Activated CD8-positive, alpha-beta T cell treated with anti-CD3 and anti-CD28 coated beads for 36 hours (primary cell): Measurements from ENCODE around the gene ADPRHL1. TPM values are rescaled to one million over a fixed set of nuclear protein-coding genes. Genes with fewer than 3 reads are reported as not detected.

ENCODE experiments used
- ATAC-seq: fragments of 200-7000 bp; cut with Tn5 transposase; one replicate; pipeline ENCODE4 v1.10.0; 2021; ENCODE audit warnings: mild to moderate bottlenecking, moderate library complexity
- CTCF ChIA-PET: fragments of 350-600 bp; sonication (Branson Sonifier 250); formaldehyde crosslinking; loops from one replicate; lab custom pipeline; 2021; ENCODE audit warnings: antibody characterized with exemption; lab: Charles Lee
- POLR2A ChIA-PET: fragments of 350-600 bp; sonication (Branson Sonifier 250); formaldehyde crosslinking; loops from one replicate; lab custom pipeline; 2021; ENCODE audit warnings: antibody characterized with exemption; lab: Charles Lee
- DNase-seq: peaks from one replicate; pipeline ENCODE4 v3.0.0-alpha.2; 2020
- H3K27ac Mint-ChIP-seq: one replicate; pipeline ENCODE4 v1.8.0; 2021; ENCODE audit warnings: mild to moderate bottlenecking, mixed read lengths
- H3K27me3 Mint-ChIP-seq: one replicate; pipeline ENCODE4 v1.8.0; 2021; ENCODE audit warnings: mixed read lengths
- H3K36me3 Mint-ChIP-seq: one replicate; pipeline ENCODE4 v1.8.0; 2021; ENCODE audit warnings: low read depth, mixed read lengths
- H3K4me1 Mint-ChIP-seq: one replicate; pipeline ENCODE4 v1.8.0; 2021; ENCODE audit warnings: low read depth, mixed read lengths
- H3K4me3 Mint-ChIP-seq: one replicate; pipeline ENCODE4 v1.8.0; 2021; ENCODE audit warnings: mild to moderate bottlenecking, moderate library complexity, mixed read lengths
- H3K9me3 Mint-ChIP-seq: one replicate; pipeline ENCODE4 v1.8.0; 2021; ENCODE audit warnings: mixed read lengths
- intact Hi-C: fragments of 100-400 bp; cut with micrococcal nuclease; formaldehyde crosslinking; loops from one replicate; pipeline ENCODE4 v1.10.0; 2022
- total RNA-seq, 2 experiments: library from RNA; stranded (reverse); gene quantifications; one replicate each; pipeline ENCODE4 v1.2.3, GENCODE V29; 2021
- TF ChIP-seq, protein P1 (sequence below): fragments of 200-600 bp; IDR thresholded peaks from one replicate; pipeline ENCODE4 v1.8.0; 2022; ENCODE audit warnings: antibody characterized with exemption, mild to moderate bottlenecking

The ADPRHL1 gene
- total RNA-seq, 2 experiments from 2014 or later = 0.23 to 0.36 TPM

DNA sequence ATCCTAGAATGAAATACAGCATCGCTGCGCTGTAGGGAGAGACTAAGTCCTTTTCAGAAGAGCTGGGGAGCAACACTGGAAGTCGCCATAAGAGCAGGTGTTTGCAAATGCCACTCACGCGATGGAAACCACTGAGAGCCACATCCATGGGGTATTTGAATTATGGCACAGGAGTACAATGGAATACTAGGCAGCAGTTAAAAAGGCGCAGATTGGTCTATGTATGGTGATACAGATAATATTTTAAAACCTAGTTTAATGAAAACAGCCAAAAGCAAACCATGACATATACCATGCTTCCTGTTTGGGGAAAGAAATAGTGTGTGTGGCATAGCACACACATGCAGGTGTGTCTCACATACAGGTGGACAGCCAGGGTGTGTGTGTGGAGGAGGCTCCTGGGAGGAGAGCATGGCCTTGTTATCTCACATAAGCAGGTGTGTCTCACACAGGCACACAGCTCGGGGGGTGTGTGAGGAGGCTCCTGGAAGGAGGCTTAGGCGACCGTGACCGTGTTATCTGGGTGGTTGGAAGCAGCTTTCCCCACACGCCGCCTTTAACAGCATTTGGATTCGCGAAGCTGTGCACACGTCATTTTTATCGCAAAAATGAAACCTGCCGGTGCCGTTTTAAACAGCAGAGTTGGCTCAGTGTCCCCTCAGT is 33.6 kb downstream of the ADPRHL1 start:
- Mint-ChIP-seq H3K9me3 (no peaks in the 10 kb centered on the region), H3K27ac (no peak overlapping the region), H3K4me3 (no peak overlapping the region), H3K4me1 (no peaks in the 10 kb centered on the region), H3K36me3 (no peaks in the 10 kb centered on the region), H3K27me3 (no peaks in the 10 kb centered on the region)
- TF ChIP-seq, protein P1, sequence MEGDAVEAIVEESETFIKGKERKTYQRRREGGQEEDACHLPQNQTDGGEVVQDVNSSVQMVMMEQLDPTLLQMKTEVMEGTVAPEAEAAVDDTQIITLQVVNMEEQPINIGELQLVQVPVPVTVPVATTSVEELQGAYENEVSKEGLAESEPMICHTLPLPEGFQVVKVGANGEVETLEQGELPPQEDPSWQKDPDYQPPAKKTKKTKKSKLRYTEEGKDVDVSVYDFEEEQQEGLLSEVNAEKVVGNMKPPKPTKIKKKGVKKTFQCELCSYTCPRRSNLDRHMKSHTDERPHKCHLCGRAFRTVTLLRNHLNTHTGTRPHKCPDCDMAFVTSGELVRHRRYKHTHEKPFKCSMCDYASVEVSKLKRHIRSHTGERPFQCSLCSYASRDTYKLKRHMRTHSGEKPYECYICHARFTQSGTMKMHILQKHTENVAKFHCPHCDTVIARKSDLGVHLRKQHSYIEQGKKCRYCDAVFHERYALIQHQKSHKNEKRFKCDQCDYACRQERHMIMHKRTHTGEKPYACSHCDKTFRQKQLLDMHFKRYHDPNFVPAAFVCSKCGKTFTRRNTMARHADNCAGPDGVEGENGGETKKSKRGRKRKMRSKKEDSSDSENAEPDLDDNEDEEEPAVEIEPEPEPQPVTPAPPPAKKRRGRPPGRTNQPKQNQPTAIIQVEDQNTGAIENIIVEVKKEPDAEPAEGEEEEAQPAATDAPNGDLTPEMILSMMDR = no peak
- DNase-seq (no peak), ATAC-seq (no peak)
- intact Hi-C loops = no loop called here
- POLR2A ChIA-PET = no interaction called here
- CTCF ChIA-PET = no interaction called here

DNA sequence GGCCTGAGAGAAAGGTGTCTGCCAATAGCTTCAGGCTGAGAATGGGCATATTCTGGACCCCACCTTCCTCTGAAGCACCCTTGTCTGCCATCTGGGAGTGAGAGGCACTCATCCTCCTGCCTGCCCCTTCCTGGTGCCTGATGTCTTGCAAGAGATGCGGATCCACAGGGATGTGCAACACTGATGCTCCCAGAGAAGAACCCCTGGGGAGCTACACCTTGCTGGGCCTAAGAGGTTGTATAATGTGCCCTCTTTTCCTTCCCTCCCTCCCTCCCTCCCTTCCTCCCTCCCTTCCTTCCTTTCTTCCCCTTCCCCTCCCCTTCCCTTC is 34.6 kb downstream of the ADPRHL1 start:
- H3K27ac Mint-ChIP-seq = no peak overlapping the region
- DNase-seq = no peak
- H3K9me3 Mint-ChIP-seq = no peaks in the 10 kb centered on the region
- ChIA-PET POLR2A (no interaction called here), CTCF (no interaction called here)
- TF ChIP-seq, protein P1 = no peak
- intact Hi-C loops = no loop called here
- no peaks in the 10 kb centered on the region for H3K27me3 Mint-ChIP-seq
- ATAC-seq = no peak
- H3K4me3 Mint-ChIP-seq = no peak overlapping the region
- no peaks in the 10 kb centered on the region for H3K36me3 Mint-ChIP-seq
- H3K4me1 Mint-ChIP-seq = no peaks in the 10 kb centered on the region

DNA sequence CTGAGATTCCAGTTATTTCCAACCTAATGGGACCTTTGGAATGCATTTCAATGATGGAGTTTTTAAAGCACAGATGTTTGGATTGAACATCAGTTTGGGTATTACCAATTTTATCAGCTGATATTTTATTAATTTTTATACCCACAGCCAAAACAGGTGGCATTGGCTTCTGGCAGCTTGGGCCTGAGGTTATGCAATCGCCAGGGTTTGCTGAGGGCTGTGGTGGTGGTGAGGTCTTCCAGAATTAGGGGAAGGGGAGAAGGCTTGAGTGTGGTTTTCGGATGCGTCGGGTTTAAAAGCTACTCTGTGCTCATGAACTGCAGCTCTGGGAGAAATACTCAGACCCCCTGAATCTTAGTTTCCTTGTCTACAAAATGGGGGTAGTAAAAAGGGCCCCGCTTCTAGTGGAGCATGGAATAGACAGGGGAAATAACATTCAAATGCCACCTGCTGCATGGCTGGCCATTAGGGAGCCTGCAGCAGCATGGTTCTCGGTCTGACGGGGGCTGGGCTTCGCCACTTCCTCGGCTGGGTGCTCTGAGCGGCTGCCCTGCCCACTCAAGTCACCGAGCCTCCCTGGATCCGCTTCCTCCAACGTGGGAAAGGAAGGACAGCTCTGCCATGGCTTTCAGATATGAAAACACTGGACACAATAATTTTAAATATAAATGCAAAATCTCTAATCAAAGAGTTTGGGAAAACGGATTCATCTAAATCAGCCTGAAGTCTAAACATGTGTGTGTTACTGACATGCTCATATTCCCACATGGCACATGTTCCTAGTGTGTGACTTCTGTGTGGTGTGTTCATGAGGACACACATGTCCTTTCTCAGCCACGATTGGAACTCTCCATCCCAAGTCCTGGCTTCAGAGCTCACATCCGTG is 35.2 kb downstream of the ADPRHL1 start:
- H3K4me3 Mint-ChIP-seq = no peak overlapping the region
- DNase-seq (no peak), ATAC-seq (no peak)
- H3K4me1 Mint-ChIP-seq = no peaks in the 10 kb centered on the region
- H3K27ac Mint-ChIP-seq = no peak overlapping the region
- ChIA-PET CTCF (no interaction called here), POLR2A (interaction anchor here (0.8 kb wide), 1 partner anchor 24 kb away, joined by 3 read pairs; no protein-coding TSS in a partner anchor)
- H3K9me3 Mint-ChIP-seq = no peaks in the 10 kb centered on the region
- TF ChIP-seq, protein P1 = no peak
- intact Hi-C loops = no loop called here
- no peaks in the 10 kb centered on the region for H3K36me3 Mint-ChIP-seq
- no peaks in the 10 kb centered on the region for H3K27me3 Mint-ChIP-seq

DNA sequence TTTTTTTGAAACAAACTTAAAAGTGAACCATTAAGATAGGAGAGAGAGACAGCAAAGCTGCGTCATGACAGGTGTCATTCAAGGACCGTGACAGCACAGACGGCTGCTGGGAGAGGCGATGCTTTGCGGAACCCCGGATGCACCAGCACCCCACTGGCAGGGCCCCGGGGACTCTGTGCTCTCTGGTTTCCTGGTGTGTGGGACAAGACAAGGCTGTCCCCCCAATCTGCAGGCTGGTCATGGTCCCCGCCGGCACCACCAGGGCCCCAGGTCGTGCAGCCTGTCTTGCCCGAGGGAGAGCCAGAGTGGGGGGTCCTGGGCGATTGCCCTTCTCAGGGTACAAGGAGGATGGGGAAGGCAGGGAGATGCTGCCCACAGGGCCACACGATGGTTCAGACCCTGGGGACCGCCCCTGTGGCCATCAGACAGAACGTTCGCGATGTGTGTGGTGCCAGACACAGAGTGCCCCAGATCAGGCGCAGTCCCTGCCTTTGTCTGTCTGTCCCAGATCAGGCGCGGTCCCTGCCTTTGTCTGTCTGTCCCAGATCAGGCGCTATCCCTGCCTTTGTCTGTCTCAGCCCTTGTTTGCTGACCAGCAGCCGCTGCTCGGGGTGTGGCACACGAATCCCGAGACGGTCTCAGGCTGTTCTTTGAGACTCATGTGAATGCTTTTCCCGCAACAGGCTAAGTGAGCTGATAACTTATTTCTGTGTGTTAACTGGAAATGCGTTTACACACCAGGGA is 36.1 kb downstream of the ADPRHL1 start:
- DNase-seq (no peak), ATAC-seq (no peak)
- H3K27ac Mint-ChIP-seq = no peak overlapping the region
- H3K27me3 Mint-ChIP-seq = no peaks in the 10 kb centered on the region
- CTCF ChIA-PET = no interaction called here
- no peaks in the 10 kb centered on the region for H3K36me3 Mint-ChIP-seq
- H3K4me1 Mint-ChIP-seq = no peaks in the 10 kb centered on the region
- POLR2A ChIA-PET = interaction anchor here (0.8 kb wide), 1 partner anchor 25 kb away, joined by 3 read pairs; no protein-coding TSS in a partner anchor
- H3K4me3 Mint-ChIP-seq = no peak overlapping the region
- TF ChIP-seq, protein P1 = no peak
- intact Hi-C loops = no loop called here
- no peaks in the 10 kb centered on the region for H3K9me3 Mint-ChIP-seq
